ENCODE measurements around the gene C19orf85. TPM values are rescaled to one million over a fixed set of nuclear protein-coding genes. Genes with fewer than 3 reads are reported as not detected.

Gene C19orf85
- total and polyA plus RNA-seq, 12 donors: not detected

DNA sequence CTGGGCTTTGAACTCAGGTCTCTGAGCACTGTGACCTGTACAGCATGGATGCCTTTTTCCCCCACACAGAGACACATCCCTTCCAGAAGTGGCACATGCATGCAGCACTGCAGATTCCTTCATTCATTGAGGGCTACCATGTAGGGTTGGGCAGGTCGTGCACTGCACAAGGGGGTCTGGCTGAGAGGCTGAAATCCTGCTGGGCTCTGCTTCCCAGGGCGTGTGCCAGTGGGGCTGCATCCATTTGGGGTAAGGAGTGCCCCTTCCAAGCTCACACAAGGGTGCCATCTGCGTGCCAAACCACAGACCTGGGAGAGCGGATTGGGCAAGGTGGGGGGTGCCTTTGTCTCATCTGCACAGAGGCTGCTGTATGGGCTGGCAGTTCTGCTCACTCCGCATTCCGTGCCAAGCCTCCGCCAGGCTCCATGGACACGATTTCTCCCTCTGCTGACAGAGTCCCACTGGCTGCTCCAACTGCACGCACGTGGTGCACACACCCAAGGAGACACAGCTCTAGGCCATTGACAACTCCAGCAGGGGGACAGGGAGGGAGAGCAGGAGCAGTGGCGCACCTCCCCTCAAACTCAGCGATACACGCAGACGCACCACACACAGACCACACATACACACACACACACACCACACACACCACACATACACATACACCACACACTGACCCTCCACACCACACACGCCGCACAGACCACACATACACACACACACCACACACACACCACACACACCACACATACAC lies 17.0 kb downstream of the C19orf85 start:
- peaks cover 4 to 14% (median 11%) of the 10 kb centered on the region in 9 donors for H3K4me1 ChIP-seq
- H3K27ac ChIP-seq: no peak overlapping the region
- intact Hi-C loops (cut with DNase I): no loop called here
- TF ChIP-seq, protein P1, sequence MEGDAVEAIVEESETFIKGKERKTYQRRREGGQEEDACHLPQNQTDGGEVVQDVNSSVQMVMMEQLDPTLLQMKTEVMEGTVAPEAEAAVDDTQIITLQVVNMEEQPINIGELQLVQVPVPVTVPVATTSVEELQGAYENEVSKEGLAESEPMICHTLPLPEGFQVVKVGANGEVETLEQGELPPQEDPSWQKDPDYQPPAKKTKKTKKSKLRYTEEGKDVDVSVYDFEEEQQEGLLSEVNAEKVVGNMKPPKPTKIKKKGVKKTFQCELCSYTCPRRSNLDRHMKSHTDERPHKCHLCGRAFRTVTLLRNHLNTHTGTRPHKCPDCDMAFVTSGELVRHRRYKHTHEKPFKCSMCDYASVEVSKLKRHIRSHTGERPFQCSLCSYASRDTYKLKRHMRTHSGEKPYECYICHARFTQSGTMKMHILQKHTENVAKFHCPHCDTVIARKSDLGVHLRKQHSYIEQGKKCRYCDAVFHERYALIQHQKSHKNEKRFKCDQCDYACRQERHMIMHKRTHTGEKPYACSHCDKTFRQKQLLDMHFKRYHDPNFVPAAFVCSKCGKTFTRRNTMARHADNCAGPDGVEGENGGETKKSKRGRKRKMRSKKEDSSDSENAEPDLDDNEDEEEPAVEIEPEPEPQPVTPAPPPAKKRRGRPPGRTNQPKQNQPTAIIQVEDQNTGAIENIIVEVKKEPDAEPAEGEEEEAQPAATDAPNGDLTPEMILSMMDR (IDR thresholded peaks at IDR 0.05): no peak
- no peaks in the 10 kb centered on the region for H3K9me3 ChIP-seq
- H3K27me3 ChIP-seq: peaks cover 16 to 77% (median 66%) of the 10 kb centered on the region in 7 donors
- no peaks in the 10 kb centered on the region for H3K36me3 ChIP-seq
- no peak overlapping the region for H3K4me3 ChIP-seq
- DNase-seq (no peak), ATAC-seq (peak in 5 of 8 donors; percentile 29 to 76 (median 51))
- WGBS, 2 donors: 33 to 34% methylated on average over 16 of the region's 16 CpGs

DNA sequence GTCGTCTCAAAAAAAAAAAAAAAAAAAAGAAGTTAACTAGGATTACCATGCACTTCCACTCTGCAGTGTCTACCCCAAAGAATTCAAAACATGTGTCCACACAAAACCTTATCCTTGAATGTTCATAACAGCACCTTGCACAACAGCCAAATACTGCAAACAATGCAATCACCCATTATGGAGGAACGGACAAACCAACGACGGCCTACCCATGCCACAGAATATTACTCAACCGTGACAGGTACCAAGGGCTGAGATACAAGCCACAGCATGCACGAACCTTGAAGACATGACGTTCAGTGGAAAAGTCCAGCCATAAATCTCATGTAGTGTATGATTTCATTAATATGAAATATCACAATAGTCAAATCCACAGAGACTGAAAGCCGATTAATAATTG lies 18.5 kb downstream of the C19orf85 start:
- intact Hi-C loops (cut with DNase I): no loop called here
- 75% methylated on average over 8 of the region's 8 CpGs for WGBS, 2 donors
- ATAC-seq (no peak), DNase-seq (no peak)
- Histone ChIP-seq H3K4me1 (peaks cover 0 to 10% (median 2%) of the 10 kb centered on the region in 9 donors), H3K27ac (no peak overlapping the region), H3K9me3 (no peaks in the 10 kb centered on the region), H3K4me3 (no peak overlapping the region), H3K27me3 (peaks cover 8 to 77% (median 65%) of the 10 kb centered on the region in 7 donors), H3K36me3 (no peaks in the 10 kb centered on the region)
- TF ChIP-seq, protein P1 (IDR thresholded peaks at IDR 0.05): no peak

DNA sequence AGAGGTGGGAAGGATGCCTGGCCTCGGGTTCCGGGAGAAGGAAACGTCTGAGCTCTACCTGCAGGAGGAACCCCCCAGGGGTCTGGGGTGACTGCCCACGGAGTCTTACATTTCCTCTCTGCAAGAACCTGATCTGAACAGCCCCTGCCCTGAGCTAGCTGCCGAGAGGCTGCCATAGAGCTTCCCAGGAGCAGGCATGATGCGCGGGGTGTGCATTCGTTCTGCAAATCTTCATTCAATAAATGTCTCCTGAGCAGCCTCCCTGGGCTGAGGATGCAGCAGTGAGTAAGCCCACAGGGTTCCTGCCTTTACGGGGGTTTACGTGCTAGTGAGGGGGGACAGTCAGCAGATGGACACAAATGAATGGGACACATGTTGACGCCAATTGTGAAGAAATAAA lies 19.9 kb downstream of the C19orf85 start:
- TF ChIP-seq, protein P1 (IDR thresholded peaks at IDR 0.05): no peak
- no peak for DNase-seq
- Histone ChIP-seq H3K4me1 (peaks cover 0 to 20% (median 4%) of the 10 kb centered on the region in 9 donors), H3K4me3 (no peak overlapping the region), H3K9me3 (no peaks in the 10 kb centered on the region), H3K36me3 (no peaks in the 10 kb centered on the region), H3K27me3 (peaks cover 16 to 85% (median 74%) of the 10 kb centered on the region in 7 donors), H3K27ac (no peak overlapping the region)
- no peak for ATAC-seq
- intact Hi-C loops (cut with DNase I): no loop called here
- 40 to 46% methylated on average over 11 of the region's 11 CpGs for WGBS, 2 donors

DNA sequence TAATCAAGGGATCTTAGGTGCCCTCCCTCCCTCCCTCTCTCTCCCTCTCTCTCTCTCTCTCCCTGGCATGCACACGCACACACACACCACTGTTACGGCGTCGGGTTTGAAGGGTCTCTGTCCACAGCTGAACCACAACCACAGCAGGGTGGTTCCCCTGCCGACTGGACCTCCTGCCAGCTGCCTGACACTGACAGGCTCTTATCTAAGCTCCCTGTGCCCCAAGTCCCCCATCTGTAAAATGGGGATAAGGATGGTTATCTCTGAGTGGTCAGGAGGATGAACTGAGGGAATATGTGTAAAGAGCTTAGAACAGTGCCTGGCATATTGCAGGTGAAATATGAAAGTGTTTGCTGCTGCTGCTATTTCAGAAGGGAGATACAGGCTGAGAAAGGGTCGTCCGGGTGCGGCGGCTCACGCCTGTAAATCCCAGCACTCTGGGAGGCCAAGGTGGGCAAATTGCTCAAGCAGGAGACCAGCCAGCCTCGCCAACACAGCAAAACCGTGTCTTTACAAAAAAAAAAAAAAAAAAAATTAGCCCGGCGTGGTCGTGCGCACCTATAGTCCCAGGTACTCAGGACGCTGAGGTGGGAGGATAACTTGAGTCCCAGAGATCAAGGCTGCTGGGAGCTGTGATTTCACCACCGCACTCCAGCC lies 20.6 kb downstream of the C19orf85 start:
- Histone ChIP-seq H3K9me3 (no peaks in the 10 kb centered on the region), H3K27me3 (peaks cover 22 to 85% (median 74%) of the 10 kb centered on the region in 7 donors), H3K36me3 (no peaks in the 10 kb centered on the region), H3K4me1 (peaks cover 0 to 20% (median 4%) of the 10 kb centered on the region in 9 donors), H3K27ac (no peak overlapping the region), H3K4me3 (no peak overlapping the region)
- intact Hi-C loops (cut with DNase I): no loop called here
- DNase-seq: no peak
- no peak for ATAC-seq
- WGBS, 2 donors: 29 to 32% methylated on average over 18 of the region's 18 CpGs
- TF ChIP-seq, protein P1 (IDR thresholded peaks at IDR 0.05): no peak

All from heart right ventricle (tissue), 16 donors.